ENCODE results near the gene CRYBG3. TPM values are rescaled to one million over a fixed set of nuclear protein-coding genes. Genes with fewer than 3 reads are reported as not detected.
A peak's percentile ranks its signal among the peaks of the same experiment; 100 is the strongest.

The CRYBG3 gene
- total RNA-seq, 8 experiments from 2014 or later, result 4.7 to 14.3 (median 10.8) TPM

GRCh38 chr3:97848779-97849178, 27.0 kb downstream of the CRYBG3 start:
- 92 to 100% (median 100%) methylated on average over 1 to 3 of the region's 3 CpGs; no CpG with 5 or more reads in 1 of the 10 experiments for WGBS, 10 experiments
- ATAC-seq (replicated peaks in 6 of 8), result no peak
- Histone ChIP-seq H3K4me3 (no peak overlapping the region), H3K4me1 (replicated peaks in 1 of 2) (no peaks in the 10 kb centered on the region), H3K27ac (no peak overlapping the region)
- in situ Hi-C loops (cut with MboI; ENCODE audit: low pct_unique_long_range_greater_than_20kb in 2 of 9, low sequenced_read_pairs in 9 of 9, unreplicated experiment in 9 of 9), result no loop called here

GRCh38 chr3:97857401-97857800, 35.6 kb downstream of the CRYBG3 start:
- H3K4me1 ChIP-seq (replicated peaks in 1 of 2), result no peaks in the 10 kb centered on the region
- no peak for ATAC-seq (replicated peaks in 6 of 8)
- no peak overlapping the region for H3K4me3 ChIP-seq
- in situ Hi-C loops (cut with MboI; ENCODE audit: low pct_unique_long_range_greater_than_20kb in 2 of 9, low sequenced_read_pairs in 9 of 9, unreplicated experiment in 9 of 9), result no loop called here
- no peak overlapping the region for H3K27ac ChIP-seq
- 51 to 100% (median 93%) methylated on average over 2 to 6 of the region's 6 CpGs for WGBS, 10 experiments

GRCh38 chr3:97860364-97860763, 38.6 kb downstream of the CRYBG3 start:
- in situ Hi-C loops (cut with MboI; ENCODE audit: low pct_unique_long_range_greater_than_20kb in 2 of 9, low sequenced_read_pairs in 9 of 9, unreplicated experiment in 9 of 9), result no loop called here
- Histone ChIP-seq H3K4me3 (no peak overlapping the region), H3K4me1 (replicated peaks in 1 of 2) (no peaks in the 10 kb centered on the region), H3K27ac (no peak overlapping the region)
- WGBS, 10 experiments, result 50 to 100% (median 92%) methylated on average over 1 to 2 of the region's 2 CpGs; no CpG with 5 or more reads in 1 of the 10 experiments
- no peak for ATAC-seq (replicated peaks in 6 of 8)

GRCh38 chr3:97862582-97862981, 40.8 kb downstream of the CRYBG3 start:
- WGBS, 10 experiments, result 100% methylated on average over 1 of the region's 1 CpG; no CpG with 5 or more reads in 8 of the 10 experiments
- Histone ChIP-seq H3K4me3 (no peak overlapping the region), H3K27ac (no peak overlapping the region), H3K4me1 (replicated peaks in 1 of 2) (no peaks in the 10 kb centered on the region)
- ATAC-seq (replicated peaks in 6 of 8), result no peak
- in situ Hi-C loops (cut with MboI; ENCODE audit: low pct_unique_long_range_greater_than_20kb in 2 of 9, low sequenced_read_pairs in 9 of 9, unreplicated experiment in 9 of 9), result no loop called here

GRCh38 chr3:97863031-97863430, 41.2 kb downstream of the CRYBG3 start:
- no peak for ATAC-seq (replicated peaks in 6 of 8)
- Histone ChIP-seq H3K4me1 (replicated peaks in 1 of 2) (no peaks in the 10 kb centered on the region), H3K4me3 (no peak overlapping the region), H3K27ac (no peak overlapping the region)
- 22 to 100% (median 100%) methylated on average over 1 of the region's 1 CpG; no CpG with 5 or more reads in 3 of the 10 experiments for WGBS, 10 experiments
- in situ Hi-C loops (cut with MboI; ENCODE audit: low pct_unique_long_range_greater_than_20kb in 2 of 9, low sequenced_read_pairs in 9 of 9, unreplicated experiment in 9 of 9), result no loop called here

- ATAC-seq (replicated peaks in 6 of 8), result no peak
- H3K4me3 ChIP-seq, result no peak overlapping the region
- H3K27ac ChIP-seq, result no peak overlapping the region
- WGBS, 10 experiments, result 61 to 100% (median 90%) methylated on average over 1 to 3 of the region's 3 CpGs; no CpG with 5 or more reads in 2 of the 10 experiments
- in situ Hi-C loops (cut with MboI; ENCODE audit: low pct_unique_long_range_greater_than_20kb in 2 of 9, low sequenced_read_pairs in 9 of 9, unreplicated experiment in 9 of 9), result no loop called here
- no peaks in the 10 kb centered on the region for H3K4me1 ChIP-seq (replicated peaks in 1 of 2)
Observed at GRCh38 chr3:97863775-97864174, 42.0 kb downstream of the CRYBG3 start.

GRCh38 chr3:97871186-97871585, 49.4 kb downstream of the CRYBG3 start:
- H3K27ac ChIP-seq, result no peak overlapping the region
- 0 to 100% (median 75%) methylated on average over 2 to 3 of the region's 3 CpGs; no CpG with 5 or more reads in 2 of the 10 experiments for WGBS, 10 experiments
- H3K4me3 ChIP-seq, result no peak overlapping the region
- in situ Hi-C loops (cut with MboI; ENCODE audit: low pct_unique_long_range_greater_than_20kb in 2 of 9, low sequenced_read_pairs in 9 of 9, unreplicated experiment in 9 of 9), result no loop called here
- no peak for ATAC-seq (replicated peaks in 6 of 8)
- H3K4me1 ChIP-seq (replicated peaks in 1 of 2), result no peaks in the 10 kb centered on the region

GRCh38 chr3:97871801-97872524, 50.2 kb downstream of the CRYBG3 start:
- Histone ChIP-seq H3K4me3 (no peak overlapping the region), H3K4me1 (replicated peaks in 1 of 2) (no peaks in the 10 kb centered on the region), H3K27ac (no peak overlapping the region)
- peak in 4 of 8 experiments; percentile 21 to 93 (median 72) for ATAC-seq (replicated peaks in 6 of 8)
- 12 to 100% (median 96%) methylated on average over 1 to 6 of the region's 6 CpGs for WGBS, 10 experiments
- in situ Hi-C loops (cut with MboI; ENCODE audit: low pct_unique_long_range_greater_than_20kb in 2 of 9, low sequenced_read_pairs in 9 of 9, unreplicated experiment in 9 of 9), result no loop called here

- H3K27ac ChIP-seq, result no peak overlapping the region
- H3K4me1 ChIP-seq (replicated peaks in 1 of 2), result no peaks in the 10 kb centered on the region
- ATAC-seq (replicated peaks in 6 of 8), result no peak
- H3K4me3 ChIP-seq, result no peak overlapping the region
- WGBS, 10 experiments, result 22 to 100% (median 82%) methylated on average over 1 of the region's 1 CpG; no CpG with 5 or more reads in 4 of the 10 experiments
- in situ Hi-C loops (cut with MboI; ENCODE audit: low pct_unique_long_range_greater_than_20kb in 2 of 9, low sequenced_read_pairs in 9 of 9, unreplicated experiment in 9 of 9), result no loop called here
Observed at GRCh38 chr3:97872525-97873042, 50.8 kb downstream of the CRYBG3 start.

GRCh38 chr3:97880267-97880666, 58.5 kb downstream of the CRYBG3 start:
- Histone ChIP-seq H3K4me3 (no peak overlapping the region), H3K4me1 (replicated peaks in 1 of 2) (no peaks in the 10 kb centered on the region), H3K27ac (no peak overlapping the region)
- in situ Hi-C loops (cut with MboI; ENCODE audit: low pct_unique_long_range_greater_than_20kb in 2 of 9, low sequenced_read_pairs in 9 of 9, unreplicated experiment in 9 of 9), result no loop called here
- ATAC-seq (replicated peaks in 6 of 8), result no peak

GRCh38 chr3:97882975-97883598, 61.3 kb downstream of the CRYBG3 start:
- WGBS, 10 experiments, result 48 to 100% (median 72%) methylated on average over 1 to 4 of the region's 5 CpGs
- in situ Hi-C loops (cut with MboI; ENCODE audit: low pct_unique_long_range_greater_than_20kb in 2 of 9, low sequenced_read_pairs in 9 of 9, unreplicated experiment in 9 of 9), result no loop called here
- Histone ChIP-seq H3K27ac (no peak overlapping the region), H3K4me1 (replicated peaks in 1 of 2) (no peaks in the 10 kb centered on the region), H3K4me3 (no peak overlapping the region)
- no peak for ATAC-seq (replicated peaks in 6 of 8)

GRCh38 chr3:97883736-97884135, 61.9 kb downstream of the CRYBG3 start:
- WGBS, 10 experiments, result 32 to 100% (median 69%) methylated on average over 3 to 4 of the region's 4 CpGs
- H3K4me1 ChIP-seq (replicated peaks in 1 of 2), result no peaks in the 10 kb centered on the region
- no peak overlapping the region for H3K4me3 ChIP-seq
- in situ Hi-C loops (cut with MboI; ENCODE audit: low pct_unique_long_range_greater_than_20kb in 2 of 9, low sequenced_read_pairs in 9 of 9, unreplicated experiment in 9 of 9), result no loop called here
- no peak overlapping the region for H3K27ac ChIP-seq
- ATAC-seq (replicated peaks in 6 of 8), result no peak

GRCh38 chr3:97884586-97885123, 62.8 kb downstream of the CRYBG3 start:
- in situ Hi-C loops (cut with MboI; ENCODE audit: low pct_unique_long_range_greater_than_20kb in 2 of 9, low sequenced_read_pairs in 9 of 9, unreplicated experiment in 9 of 9), result no loop called here
- Histone ChIP-seq H3K4me3 (no peak overlapping the region), H3K4me1 (replicated peaks in 1 of 2) (no peaks in the 10 kb centered on the region), H3K27ac (no peak overlapping the region)
- WGBS, 10 experiments, result 5 to 94% (median 58%) methylated on average over 2 of the region's 2 CpGs; no CpG with 5 or more reads in 2 of the 10 experiments
- no peak for ATAC-seq (replicated peaks in 6 of 8)
